ENCODE measurements around the gene SLC6A6. TPM values are rescaled to one million over a fixed set of nuclear protein-coding genes. Genes with fewer than 3 reads are reported as not detected.

The SLC6A6 gene
- total RNA-seq, 2 experiments from 2014 or later = 43.4 to 48.8 TPM

- Mint-ChIP-seq H3K27ac (no peak overlapping the region), H3K9me3 (no peaks in the 10 kb centered on the region), H3K4me3 (no peak overlapping the region), H3K27me3 (no peaks in the 10 kb centered on the region), H3K4me1 (ENCODE audit: low read depth) (no peaks in the 10 kb centered on the region), H3K36me3 (ENCODE audit: low read depth) (no peaks in the 10 kb centered on the region)
- ChIA-PET POLR2A (no interaction called here), CTCF (no interaction called here)
- DNase-seq (no peak), ATAC-seq (no peak)
- intact Hi-C loops (cut with micrococcal nuclease) = no loop called here
- TF ChIP-seq, protein P1, sequence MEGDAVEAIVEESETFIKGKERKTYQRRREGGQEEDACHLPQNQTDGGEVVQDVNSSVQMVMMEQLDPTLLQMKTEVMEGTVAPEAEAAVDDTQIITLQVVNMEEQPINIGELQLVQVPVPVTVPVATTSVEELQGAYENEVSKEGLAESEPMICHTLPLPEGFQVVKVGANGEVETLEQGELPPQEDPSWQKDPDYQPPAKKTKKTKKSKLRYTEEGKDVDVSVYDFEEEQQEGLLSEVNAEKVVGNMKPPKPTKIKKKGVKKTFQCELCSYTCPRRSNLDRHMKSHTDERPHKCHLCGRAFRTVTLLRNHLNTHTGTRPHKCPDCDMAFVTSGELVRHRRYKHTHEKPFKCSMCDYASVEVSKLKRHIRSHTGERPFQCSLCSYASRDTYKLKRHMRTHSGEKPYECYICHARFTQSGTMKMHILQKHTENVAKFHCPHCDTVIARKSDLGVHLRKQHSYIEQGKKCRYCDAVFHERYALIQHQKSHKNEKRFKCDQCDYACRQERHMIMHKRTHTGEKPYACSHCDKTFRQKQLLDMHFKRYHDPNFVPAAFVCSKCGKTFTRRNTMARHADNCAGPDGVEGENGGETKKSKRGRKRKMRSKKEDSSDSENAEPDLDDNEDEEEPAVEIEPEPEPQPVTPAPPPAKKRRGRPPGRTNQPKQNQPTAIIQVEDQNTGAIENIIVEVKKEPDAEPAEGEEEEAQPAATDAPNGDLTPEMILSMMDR (IDR thresholded peaks at IDR 0.05) = no peak
Observed at GRCh38 chr3:14516738-14517345, 114.4 kb downstream of the SLC6A6 start.

DNA sequence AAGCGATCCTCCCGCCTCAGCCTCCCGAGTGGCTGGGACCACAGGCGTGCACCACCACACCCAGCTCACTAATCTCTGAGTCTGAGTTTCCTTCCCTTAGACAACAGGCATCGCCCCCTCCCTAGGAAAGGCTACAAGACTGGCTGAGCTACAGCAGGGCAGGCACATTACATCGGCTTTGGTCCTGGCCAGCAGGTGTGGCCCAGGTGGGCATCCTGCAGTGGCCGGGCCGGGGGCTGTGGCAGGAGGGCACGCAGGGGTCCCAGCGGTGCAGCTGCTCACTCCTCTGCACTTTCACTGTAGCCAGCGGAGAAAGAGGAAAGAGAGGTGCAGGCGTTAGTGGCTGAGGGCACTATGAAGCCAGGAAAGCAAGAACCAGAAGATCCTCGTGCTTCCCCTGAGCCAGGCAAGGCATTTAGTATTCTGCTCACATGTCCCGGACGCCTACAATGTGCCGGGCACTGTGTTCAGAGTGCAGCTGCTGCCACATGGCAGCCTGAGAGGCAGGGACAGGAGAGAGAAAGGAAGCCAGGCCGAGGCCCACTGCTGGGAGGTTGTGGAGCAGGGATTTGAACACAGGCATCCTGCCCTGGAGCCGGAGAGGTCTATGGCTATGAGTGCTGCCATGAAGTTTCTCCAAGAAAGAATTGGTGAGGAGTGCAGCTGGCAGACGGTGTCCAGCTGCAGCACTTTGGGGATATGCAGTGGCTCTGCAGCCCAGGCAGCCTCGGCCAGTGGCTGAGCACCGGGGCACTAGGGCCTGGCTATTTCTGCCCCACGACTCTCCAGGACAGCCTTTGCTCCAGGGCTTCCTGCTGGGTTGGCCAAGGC is 115.4 kb downstream of the SLC6A6 start:
- H3K36me3 Mint-ChIP-seq (ENCODE audit: low read depth) = no peaks in the 10 kb centered on the region
- H3K27me3 Mint-ChIP-seq = no peaks in the 10 kb centered on the region
- no peaks in the 10 kb centered on the region for H3K9me3 Mint-ChIP-seq
- DNase-seq = no peak
- TF ChIP-seq, protein P1 (IDR thresholded peaks at IDR 0.05) = no peak
- H3K27ac Mint-ChIP-seq = no peak overlapping the region
- no peaks in the 10 kb centered on the region for H3K4me1 Mint-ChIP-seq (ENCODE audit: low read depth)
- intact Hi-C loops (cut with micrococcal nuclease) = no loop called here
- no peak for ATAC-seq
- POLR2A ChIA-PET = no interaction called here
- CTCF ChIA-PET = no interaction called here
- no peak overlapping the region for H3K4me3 Mint-ChIP-seq

DNA sequence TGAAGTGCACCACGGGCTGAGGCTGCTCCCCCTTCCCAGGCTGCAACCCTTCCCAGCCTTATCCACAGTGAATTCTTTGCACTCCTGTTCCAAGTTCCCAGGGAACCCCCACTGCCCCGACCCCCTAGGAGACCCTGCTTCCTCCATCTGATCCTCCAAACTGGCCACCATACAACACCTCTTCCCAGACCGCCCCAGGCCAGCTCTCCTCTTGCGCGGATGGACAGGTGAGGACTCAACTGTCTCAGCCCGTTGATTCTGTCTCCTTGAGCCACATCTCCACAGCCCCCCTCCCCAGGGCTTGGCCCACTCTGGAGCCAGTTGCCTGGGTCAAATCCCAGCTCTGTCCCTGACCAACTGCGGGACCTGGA is 116.0 kb downstream of the SLC6A6 start:
- ATAC-seq = no peak
- Mint-ChIP-seq H3K4me1 (ENCODE audit: low read depth) (no peaks in the 10 kb centered on the region), H3K9me3 (no peaks in the 10 kb centered on the region), H3K27me3 (peaks cover 2% of the 10 kb centered on the region), H3K4me3 (no peak overlapping the region), H3K36me3 (ENCODE audit: low read depth) (no peaks in the 10 kb centered on the region), H3K27ac (no peak overlapping the region)
- DNase-seq = no peak
- TF ChIP-seq, protein P1 (IDR thresholded peaks at IDR 0.05) = no peak
- ChIA-PET POLR2A (no interaction called here), CTCF (interaction anchor here (2.2 kb wide), 1 partner anchor 9 kb away, joined by 13 read pairs; no protein-coding TSS in a partner anchor)
- intact Hi-C loops (cut with micrococcal nuclease) = no loop called here

DNA sequence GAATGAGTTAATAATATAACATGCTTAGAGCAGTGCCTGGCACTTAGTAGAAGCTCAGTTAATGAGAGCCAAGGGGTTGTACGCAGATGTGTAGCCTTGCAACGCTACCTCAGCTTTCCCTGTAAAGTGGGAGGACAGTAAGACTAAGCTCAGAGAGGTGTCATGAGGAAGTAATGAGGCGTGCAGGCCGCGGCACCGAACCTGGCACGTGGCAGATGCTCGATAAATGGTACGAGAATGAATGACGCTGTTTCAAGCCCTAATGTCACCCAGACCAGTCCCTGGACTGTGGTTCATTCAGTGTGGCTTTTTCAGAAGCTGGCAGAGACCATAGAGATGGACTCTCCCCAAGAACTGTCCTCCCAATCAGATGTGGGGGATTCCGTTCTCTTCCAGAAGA is 116.5 kb downstream of the SLC6A6 start:
- CTCF ChIA-PET = interaction anchor here (2.2 kb wide), 1 partner anchor 10 kb away, joined by 13 read pairs; no protein-coding TSS in a partner anchor

More for the DNA sequence above, 116.5 kb downstream of the SLC6A6 start:
- Mint-ChIP-seq H3K36me3 (ENCODE audit: low read depth) (no peaks in the 10 kb centered on the region), H3K4me3 (no peak overlapping the region), H3K27ac (no peak overlapping the region), H3K27me3 (peaks cover 2% of the 10 kb centered on the region), H3K4me1 (ENCODE audit: low read depth) (no peaks in the 10 kb centered on the region), H3K9me3 (no peaks in the 10 kb centered on the region)
- no peak for DNase-seq
- intact Hi-C loops (cut with micrococcal nuclease) = no loop called here
- ATAC-seq = no peak
- TF ChIP-seq, protein P1 (IDR thresholded peaks at IDR 0.05) = no peak
- POLR2A ChIA-PET = no interaction called here
